ENCODE data around the gene TBC1D22A.
"Not testable (repeated sequence)": the region's sequence is repeated elsewhere in the genome, so short reads cannot be mapped to it uniquely, and the experiment has no call there.

The TBC1D22A gene

DNA sequence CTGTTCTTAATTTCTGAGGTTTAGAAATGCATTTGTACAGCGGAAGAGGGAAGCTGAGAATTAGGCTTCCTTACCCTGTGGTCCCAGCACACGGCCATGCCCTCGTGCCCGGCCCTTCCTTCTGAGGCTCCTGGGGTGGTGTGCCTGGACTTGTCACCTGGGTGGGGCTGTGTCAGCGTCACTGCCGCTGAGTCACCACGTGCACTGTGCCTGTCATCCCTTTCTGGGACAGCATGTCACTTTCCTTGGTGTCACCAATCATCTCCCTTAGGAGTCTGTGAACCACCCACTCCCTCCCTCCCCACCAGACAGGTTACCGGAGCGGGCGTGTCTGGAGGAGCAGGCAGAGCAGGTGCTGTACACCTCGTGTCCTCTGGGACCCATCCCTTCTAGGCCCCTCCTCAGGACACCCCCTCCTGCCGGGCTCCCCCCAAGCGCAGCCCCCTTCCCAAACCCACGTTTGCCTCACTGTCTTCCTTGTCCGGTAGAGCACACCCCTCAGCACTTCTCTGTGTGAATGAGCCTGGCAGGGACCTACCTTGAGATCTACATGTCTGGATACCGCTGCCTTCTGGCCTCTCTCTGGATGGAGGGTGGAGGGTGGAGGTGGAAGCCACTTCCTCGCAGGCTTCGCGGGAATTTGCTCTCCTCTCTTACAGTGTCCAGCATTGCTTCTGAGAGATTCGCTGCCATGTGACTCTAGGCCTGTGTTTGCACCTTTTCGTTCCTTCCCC is 367.6 kb downstream of the TBC1D22A start:
- DNase-seq: no peak

DNA sequence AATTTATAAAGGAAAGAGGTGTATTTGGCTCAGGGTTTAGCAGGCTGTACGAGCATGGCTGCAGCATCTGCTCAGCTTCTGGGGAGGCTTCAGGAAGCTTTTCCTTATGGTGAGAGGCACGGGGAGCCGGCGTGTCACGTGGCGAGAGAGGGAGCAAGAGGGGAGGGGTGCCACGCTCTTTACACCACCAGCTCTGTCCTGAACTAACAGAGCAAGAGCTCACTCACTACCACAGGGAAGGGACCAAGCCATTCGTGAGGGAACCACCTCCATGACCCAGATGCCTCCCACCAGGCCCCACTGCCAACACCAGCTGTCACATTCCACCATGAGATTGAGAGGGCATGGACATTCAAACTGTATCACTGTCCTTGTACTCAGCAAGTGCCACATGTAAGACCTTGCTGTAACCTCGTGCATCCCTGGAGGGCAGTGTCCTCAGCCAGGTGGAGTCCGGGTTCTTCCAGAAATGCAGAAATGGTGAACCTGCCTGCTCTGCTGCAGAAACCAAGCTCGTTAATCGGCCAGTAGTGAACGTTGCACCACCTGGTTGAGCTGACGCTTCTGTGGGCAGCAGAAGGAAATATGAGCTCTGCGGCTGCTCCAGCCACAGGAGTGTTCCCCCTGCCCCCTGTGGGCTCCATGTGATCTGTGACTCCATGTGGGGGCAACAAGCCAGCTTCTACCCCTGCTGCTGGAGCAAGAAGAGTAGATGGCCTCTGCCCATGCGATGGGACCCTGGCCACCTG is 368.6 kb downstream of the TBC1D22A start:
- DNase-seq: no peak

DNA sequence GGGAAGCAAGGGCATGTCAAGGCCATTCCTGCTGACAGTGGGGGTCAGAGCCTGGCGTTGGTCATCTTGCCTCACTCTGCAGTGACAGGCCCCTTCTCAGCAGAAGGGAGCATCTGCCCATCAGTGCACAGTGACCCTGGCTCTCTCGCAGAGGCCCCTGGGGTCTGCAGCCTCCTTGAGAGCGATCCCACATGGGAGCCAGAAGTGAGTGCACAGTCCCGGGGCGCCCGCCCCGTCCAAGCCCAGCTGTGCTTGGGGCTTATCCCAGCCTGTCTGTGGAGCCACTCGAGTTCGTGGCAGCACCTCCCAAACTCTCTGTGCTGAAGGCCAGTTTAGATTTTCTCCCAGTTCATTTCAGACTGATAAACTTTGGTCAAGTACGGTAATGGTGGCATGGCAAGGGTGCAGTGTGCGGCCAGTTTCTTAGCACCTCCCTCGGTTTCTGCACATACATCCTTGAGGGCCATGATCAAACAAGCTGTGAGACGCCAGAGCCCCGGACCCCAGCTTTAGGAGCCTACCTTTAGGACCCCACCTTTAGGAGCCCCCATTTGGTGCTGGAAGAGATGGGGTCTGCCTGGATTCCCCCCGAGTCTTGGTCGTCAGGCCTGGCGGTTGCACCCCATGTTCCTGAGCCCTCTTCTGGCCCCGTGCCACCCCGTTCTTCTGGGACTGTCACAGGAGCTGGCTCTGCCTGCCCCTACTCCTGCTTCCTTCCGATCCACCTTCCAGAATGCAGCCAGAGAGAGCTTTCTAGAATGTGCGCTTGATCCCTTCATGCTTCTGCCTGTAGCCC is 369.4 kb downstream of the TBC1D22A start:
- no peak for DNase-seq

DNA sequence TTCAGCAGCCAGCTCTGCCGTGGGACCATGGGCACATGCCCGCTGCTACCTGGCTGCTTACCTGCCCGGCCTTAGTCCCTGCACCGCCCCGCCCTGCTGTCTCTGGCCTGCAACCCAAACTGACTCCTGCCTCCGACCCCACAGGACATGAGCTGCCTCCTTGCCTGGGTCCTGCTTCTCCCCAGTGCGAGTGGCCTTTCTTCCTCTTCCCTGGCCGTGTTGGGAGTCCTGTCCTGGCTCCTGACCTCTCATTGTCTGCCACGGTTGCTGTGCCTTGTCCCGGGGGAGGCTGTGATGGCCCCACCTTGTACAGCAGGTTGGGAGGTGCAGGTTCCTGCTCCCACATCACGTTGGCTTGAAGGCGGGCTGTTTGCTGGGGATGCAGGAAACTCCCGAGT is 370.0 kb downstream of the TBC1D22A start:
- no peak for DNase-seq

DNA sequence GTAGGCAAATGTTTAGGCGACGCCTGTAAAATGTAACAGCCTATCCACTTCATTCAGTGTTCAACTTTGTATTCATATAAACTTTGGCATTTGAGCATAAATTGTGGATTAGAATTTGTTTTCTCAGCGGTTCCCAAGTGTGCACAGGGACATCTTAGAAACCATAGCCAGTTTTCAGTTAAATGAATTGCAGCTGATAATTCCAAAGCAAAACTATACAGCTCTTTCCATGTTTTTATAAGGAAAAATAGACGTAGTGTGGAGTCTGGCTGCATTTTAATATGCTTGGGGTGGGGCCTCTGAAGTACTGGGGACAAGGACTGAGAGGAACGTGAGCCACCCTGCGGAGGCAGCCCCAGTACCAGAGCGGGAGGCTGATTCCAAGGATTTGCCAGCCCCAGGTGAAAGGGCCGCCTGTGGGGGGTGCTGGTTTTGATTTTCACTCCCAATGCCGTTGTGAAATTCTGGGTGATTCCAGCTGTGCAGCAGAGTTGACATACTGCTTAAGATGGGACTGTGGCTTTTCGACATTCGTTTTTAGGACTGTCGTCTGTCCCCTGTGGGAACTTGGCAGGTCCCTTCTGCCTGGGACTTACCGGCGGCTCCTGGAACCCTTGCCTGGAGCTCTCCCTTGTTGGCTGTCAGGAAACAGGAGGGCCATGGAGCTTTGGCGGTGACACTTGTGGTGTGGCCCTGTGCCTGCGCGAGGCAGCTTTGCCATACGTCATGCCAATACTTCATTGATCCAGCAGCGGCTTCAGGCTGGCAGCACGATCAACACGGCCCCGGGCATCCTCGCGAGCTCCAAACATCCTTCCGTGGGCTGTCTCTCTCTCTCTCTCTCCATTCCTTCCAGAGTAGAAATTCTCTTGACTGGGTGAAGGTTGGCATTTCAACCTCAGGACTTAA is 370.9 kb downstream of the TBC1D22A start:
- DNase-seq: no peak

DNA sequence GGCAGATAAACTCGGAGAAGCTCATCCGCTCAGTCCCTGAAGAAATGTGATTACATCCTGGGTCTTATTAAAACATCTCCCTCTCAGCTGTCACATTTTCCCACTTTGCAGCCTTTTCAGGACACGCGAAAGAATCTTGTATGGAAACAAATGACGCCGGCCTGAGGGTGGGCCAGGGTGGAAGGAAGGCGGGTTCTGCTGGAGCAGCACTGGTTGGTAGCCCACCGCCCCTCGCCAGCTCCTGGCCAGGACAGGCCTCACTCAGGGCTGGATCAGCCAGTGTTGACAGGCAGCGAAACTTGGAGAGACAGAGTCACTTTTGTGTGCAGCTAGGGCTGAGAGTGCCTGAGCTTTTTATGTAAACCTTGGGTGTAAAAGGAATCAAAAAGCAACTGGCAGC is 371.8 kb downstream of the TBC1D22A start:
- DNase-seq: no peak

DNA sequence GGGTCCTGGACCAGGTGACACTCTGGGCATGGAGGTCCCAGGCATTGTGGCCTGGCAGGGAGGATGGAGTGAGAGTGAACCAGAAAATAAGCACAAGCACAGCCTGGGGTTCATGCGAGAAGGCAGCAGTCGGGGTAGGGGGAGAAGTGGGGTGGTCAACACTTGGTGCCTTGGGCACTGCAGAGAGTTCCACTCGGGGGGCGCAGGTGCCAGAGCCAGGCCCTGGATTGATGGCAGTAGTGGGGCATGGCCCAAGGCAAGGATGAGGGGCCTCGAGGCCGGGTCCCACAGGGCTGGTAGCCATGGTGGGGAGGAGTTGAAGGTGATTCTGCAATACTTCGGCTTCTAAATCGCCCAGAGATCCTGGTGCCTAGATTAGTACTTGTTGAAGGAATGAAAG is 372.9 kb downstream of the TBC1D22A start:
- DNase-seq: no peak

DNA sequence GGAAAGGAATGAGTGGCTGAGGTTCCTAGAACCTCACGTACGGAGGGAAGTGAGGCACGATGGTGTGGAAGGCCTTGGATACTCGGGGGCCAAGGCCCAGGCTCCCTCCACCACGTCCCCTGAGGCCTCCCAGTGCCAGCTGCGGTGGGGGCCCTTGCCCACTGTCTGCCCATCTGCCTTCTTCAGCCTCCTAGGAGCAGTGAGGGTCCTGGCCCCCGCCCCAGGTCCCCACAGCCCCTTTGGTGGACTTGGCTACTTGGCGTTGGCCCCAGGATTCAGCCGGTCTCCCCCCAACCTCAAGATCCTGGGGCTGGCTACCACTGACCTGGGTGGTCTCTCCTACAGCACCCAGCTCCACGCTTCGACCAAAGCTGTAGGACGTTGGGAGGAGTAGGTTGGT is 373.6 kb downstream of the TBC1D22A start:
- no peak for DNase-seq

DNA sequence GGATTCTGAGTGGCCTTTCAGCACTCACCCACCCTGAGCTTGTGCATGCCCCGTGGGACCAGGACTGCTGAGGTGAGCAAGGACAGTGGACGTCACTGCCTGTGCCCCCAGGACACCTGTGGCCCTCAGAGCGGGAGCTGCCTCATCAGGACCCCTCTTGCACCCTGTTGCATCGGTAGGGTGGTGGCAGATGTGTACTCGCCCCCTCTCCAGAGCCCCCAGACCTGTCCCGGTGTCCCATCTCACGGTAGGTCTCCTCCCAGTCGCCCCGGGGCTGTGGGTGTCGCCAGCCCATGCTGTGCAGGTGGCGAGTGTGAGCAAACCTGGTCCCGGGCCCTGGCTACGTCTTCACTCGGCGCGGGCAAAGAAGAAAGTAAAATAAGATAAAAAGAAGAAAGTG is 374.2 kb downstream of the TBC1D22A start:
- no peak for DNase-seq

DNA sequence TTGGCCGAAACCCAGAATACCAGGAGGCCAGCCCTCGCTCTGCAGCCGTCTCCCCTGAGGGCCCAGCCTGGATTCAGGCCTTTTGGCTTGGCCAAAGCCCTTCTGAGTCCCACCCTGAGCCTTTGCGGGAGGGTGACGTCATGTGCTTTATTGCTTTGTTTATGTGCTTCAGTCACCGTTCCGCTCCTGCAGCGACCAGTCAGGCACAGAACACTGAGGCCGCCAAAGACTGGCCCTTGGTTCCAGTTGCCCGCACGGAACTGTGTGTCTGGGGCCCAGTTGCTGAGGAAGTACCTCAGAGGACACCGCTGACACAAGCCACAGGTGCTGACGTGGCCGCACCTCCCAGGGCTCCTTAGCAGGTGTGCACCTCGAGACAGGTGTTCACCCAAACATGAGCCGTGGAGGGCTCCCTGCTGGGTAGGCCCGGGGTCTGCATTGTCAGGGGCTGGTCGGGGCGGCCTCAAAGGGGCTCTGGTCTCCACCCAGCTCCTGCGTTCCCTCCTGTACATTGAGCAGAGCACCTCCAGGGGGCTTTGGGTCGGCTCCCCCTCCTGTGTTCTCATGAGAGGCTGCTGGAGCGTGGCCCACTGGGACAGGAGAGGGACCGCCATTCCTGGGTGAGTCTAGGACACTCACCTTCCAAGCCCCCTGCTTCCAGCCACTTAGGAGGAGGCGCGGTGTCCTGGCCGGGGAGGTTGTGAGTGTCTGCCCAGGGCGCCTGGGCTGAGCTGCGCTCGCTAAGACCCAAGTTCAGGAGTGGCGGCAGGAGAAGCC is 376.8 kb downstream of the TBC1D22A start:
- DNase-seq: no peak

DNA sequence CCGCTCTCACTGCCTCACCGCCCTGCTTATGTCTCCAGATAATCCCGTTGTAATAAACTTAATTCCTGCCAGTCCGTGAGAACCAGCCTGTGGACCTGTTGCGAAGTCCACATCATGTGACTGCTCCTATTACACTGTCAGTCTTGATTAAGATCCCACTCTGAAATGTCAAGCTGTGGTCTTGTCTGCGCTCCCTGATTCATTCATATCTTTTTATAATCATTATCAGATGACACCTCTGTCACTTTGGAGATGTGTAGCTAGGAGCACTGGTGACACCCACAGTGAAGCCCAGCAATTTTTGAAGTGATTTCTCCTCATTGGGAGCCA is 377.3 kb downstream of the TBC1D22A start:
- no peak for DNase-seq

DNA sequence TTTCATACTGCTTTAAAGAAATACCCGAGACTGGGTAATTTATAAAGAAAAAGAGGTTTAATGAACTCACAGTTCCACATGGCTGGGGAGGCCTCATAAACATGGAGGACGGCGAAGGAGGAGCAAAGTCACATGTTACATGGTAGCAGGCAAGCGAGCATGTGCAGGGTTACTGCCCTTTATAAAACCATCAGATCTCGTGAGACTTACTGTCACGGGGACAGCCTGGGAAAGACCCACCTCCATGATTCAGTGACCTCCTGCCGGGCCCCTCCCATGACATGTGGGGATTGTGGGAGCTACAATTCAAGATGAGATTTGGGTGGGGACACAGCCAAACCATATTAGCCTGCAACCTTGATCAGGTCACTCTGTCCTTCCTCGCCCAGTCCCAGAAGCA is 378.5 kb downstream of the TBC1D22A start:
- not testable (repeated sequence) for DNase-seq

DNA sequence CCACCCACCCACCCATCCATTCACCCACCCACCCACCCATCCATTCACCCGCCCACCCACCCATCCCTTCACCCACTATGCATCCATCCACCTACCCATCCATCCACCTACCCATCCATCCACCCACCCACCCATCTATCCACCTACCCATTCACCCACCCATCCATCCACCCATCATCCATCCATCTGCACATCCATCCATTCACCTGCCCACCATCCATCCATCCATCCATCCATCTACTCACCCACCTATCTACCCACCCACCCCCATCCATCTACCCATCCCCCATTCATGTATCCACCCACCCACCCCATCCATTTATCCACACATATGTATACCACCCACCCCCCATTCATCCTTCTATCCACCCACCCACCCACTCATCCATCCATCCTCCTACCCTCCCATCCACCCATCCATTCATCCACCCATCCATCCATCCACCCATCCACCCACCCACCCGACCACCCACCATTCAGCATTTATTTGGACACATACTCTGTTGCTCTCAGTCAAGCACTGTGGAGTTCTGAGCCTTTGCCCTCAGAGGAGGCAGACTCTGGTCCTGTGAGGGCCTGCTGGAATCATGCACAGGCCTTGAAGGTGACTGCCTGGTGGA is 380.1 kb downstream of the TBC1D22A start:
- DNase-seq: no peak

DNA sequence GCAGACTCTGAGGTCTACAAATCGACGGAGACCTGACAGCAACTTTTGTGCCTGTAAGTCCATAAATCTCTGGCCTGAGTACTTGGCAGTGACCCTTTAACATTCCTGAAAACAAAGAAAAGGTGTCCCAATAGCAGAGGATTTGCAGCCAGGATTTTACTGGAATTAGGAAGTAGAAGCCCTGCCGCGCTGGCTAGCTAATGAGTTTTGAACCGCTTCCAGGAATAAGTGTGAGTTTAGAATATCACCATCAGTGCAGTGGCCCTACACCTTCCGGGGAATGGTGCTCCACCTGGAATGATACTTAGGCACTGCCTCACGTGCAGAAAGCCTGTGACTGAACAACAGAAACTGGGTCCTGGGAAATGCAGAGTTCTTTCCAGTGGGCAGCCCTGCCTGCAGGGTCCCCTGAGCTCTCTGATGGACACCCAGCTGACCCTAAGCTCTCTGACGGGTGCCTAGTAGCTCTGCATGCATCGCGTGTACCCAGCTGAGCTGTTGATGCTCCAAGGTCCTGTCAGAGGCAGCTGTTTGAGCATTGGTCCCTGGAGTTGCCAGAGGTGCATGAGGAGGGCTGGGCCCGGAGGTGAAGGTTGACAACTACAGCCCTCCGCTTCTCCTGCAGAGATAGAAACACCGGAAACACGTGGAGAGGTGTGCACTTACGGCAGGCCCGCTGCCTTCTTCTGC is 380.9 kb downstream of the TBC1D22A start:
- DNase-seq: no peak

DNA sequence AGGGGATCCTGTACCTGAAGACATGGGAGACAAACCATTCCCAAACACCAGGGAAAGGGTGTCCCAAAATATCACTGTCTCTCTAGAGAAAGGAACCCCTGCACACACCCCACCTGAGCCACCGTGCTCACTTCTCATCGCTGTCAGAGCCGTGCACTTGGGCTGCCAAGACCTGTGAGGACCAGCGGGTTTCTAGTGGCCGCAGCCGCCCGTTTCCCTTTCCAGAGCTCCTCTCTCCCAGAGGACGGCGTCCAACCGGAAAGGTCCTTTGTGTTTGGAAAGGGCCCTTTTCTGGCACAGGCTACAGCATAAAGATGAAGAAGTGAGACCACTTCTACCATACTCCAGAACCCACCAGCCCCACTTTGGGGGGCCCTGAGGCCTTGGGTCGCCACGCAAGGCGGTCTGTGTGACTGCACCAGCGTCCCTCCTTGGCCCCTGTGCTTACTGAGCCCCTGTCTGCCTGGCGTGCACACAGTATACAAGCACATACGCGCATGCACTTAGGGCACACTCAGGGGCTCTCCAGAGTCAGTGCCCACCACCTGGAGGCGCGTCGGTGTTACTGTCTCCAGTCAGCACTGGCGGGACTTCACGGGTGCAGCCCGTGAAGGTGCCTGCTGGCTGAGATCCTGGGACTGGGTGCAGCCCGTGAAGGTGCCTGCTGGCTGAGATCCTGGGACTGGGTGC is 381.8 kb downstream of the TBC1D22A start:
- no peak for DNase-seq

DNA sequence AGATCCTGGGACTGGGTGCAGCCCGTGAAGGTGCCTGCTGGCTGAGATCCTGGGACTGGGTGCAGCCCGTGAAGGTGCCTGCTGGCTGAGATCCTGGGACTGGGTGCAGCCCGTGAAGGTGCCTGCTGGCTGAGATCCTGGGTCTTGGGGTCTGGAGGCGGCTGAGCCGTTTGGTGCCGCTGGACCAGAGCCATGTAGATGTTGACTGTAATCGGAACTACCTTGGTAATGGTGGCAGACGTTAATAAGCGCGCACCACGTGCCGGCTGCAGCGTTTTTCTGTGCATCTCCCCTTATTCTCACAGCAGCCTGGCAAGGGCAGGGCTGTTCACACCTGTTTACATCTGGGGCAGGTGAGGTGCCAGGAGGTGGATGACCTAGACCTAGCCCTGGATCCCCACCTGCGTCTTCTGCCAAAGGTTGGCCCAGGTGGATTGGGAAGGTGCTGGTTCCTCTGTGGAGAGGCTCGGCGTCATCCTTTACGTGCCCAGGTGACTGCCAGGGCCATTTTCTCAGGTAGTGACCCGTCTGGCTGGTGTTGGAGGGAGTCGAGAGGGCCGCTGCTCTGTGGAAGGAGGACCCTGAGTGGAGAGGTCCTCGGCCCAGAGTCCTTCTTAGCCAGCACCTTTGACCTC is 382.5 kb downstream of the TBC1D22A start:
- DNase-seq: no peak

DNA sequence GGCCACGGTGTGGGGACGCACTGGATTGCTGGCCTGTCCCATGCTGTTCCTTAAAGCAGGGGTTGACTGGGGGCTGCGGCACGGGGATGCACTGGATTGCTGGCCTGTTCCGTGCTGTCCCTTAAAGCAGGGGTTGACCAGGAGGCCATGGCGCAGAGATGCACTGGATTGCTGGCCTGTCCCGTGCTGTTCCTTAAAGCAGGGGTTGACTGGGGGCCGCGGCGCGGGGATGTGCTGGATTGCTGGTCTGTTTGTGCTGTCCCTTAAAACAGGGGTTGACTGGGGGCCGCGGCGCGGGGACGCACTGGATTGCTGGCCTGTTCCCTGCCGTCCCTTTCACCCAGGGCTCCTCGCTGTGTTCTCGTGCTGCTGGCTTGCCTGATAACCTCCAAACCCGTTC is 383.4 kb downstream of the TBC1D22A start:
- no peak for DNase-seq

DNA sequence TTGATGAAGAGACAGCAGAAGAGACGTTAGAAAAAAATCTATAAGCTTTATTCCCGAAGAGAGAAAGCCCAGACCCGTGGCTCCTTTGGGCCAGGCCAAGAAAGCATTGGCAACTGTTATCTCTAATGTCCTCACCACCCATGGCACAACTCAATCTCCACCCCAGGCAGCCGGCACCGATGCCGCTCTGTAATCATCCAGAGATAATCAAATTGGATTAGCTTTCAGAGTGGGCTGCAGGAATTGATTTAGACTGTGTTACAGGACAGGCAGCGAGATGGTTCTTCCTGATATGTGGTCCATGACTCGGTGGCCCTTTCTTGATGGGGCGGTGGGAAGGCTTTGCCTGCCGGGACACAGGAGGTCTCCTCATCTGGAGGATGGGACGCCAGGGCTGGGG is 383.9 kb downstream of the TBC1D22A start:
- DNase-seq: no peak

DNA sequence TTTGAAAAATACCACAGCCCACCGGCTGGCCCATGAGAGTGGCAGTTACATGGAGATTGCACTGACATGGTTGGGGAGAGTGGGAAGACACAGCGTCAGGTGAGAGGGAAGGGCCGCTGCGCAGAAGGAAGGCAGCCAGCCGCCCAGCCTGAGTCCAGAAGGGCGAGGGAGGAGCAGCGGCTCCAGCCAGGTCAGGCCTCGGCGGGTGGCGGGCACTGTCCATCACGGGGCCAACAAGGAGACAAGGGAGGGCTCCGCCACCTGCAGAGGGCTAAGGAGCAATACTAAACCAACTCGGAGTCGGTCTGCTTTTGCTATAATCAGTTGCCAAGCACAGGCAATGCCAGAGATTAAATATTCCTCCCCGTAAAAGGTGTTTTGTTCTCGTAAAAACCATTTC is 384.5 kb downstream of the TBC1D22A start:
- no peak for DNase-seq

DNA sequence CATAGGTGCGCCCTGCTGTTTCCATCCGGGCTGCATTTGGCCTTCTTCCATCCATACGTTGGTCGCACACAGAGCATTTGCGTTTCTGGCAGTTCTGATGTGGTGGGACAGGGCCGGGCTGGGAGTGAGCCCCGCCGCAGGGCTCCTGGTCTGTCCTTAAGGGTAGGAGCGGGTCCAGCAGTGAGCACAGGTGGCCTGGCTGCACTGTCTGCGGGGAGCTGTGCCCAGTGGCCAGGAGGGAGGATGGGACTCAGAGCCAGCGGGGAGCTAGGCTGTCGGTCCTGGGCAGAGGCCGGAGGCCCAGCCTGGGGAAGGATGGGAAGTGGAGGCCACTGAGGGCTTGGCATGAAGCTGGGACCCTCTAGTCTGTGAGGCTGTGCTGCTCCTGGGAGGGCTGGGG is 385.1 kb downstream of the TBC1D22A start:
- no peak for DNase-seq

Data from T1000 (cell line).